ENCODE results near the gene MGAT4B. TPM values are rescaled to one million over a fixed set of nuclear protein-coding genes. Genes with fewer than 3 reads are reported as not detected.

The MGAT4B gene
- polyA plus RNA-seq, 1 donor (not counting 4 experiments of a cell fraction or from before 2014, with no cell fraction given), result 69.8 TPM

GRCh38 chr5:179828756-179829421 is 22.2 kb upstream of the MGAT4B start:
- Histone ChIP-seq H4K20me1 (ENCODE audit: control insufficient read depth, extremely low read depth, insufficient read depth, low read length) (peaks cover 5% of the 10 kb centered on the region), H3K36me3 (ENCODE audit: control insufficient read depth in 2 of 2, extremely low read depth in 1 of 2, insufficient read depth in 2 of 2, low read length in 2 of 2) (peaks cover 49 to 59% of the 10 kb centered on the region in 2 experiments), H3K9me1 (ENCODE audit: control insufficient read depth, extremely low read depth, insufficient read depth, low read length) (peaks cover 3% of the 10 kb centered on the region), H3K27ac (ENCODE audit: control insufficient read depth, insufficient read depth, low read length) (no peak overlapping the region), H2AFZ (ENCODE audit: control insufficient read depth, low read length) (no peak overlapping the region), H3K4me1 (ENCODE audit: control insufficient read depth, extremely low read depth, insufficient read depth, low read length) (no peaks in the 10 kb centered on the region), H3K4me3 (ENCODE audit: control insufficient read depth in 2 of 3, extremely low read depth in 1 of 3, insufficient read depth in 2 of 3, low read depth in 1 of 3, low read length in 3 of 3) (no peak overlapping the region), H3K4me2 (ENCODE audit: control insufficient read depth, extremely low read depth, insufficient read depth, low read depth, low read length) (no peak overlapping the region), H3K79me2 (ENCODE audit: control insufficient read depth, insufficient read depth, low read length) (no peaks in the 10 kb centered on the region), H3K27me3 (ENCODE audit: control insufficient read depth, extremely low read depth, insufficient read depth, low read length) (no peaks in the 10 kb centered on the region), H3K9me3 (ENCODE audit: control insufficient read depth, low read depth, low read length) (no peaks in the 10 kb centered on the region), H3K9ac (ENCODE audit: control insufficient read depth, extremely low read depth, insufficient read depth, low read length) (no peak overlapping the region)
- FAIRE-seq (no peak), DNase-seq (ENCODE audit: low read depth, low spot score) (no peak)
- no peak for TF ChIP-seq CTCF (optimal IDR thresholded peaks at IDR 0.05 in 1 of 3, IDR thresholded peaks at IDR 0.05 in 1 of 3, conservative IDR thresholded peaks at IDR 0.05 in 1 of 3; ENCODE audit: extremely low read depth in 1 of 3, insufficient read depth in 2 of 3, low read length in 3 of 3)
- TF ChIP-seq EZH2 (IDR thresholded peaks at IDR 0.05; ENCODE audit: low read length), result no peak
- dilution Hi-C loops (cut with MboI; ENCODE audit: extremely low pct_ligation_motif_present, low sequenced_read_pairs), result loop anchor here (25.0 kb wide), 1 partner anchor 92 kb away; the partner anchor contains the start of gene MAML1

GRCh38 chr5:179827680-179828079 is 21.0 kb upstream of the MGAT4B start:
- DNase-seq (ENCODE audit: low read depth, low spot score) (no peak), FAIRE-seq (no peak)
- dilution Hi-C loops (cut with MboI; ENCODE audit: extremely low pct_ligation_motif_present, low sequenced_read_pairs), result loop anchor here (25.0 kb wide), 1 partner anchor 90 kb away; the partner anchor contains the start of gene MAML1
- no peak overlapping the region for H3K4me3 ChIP-seq (ENCODE audit: control insufficient read depth in 2 of 3, extremely low read depth in 1 of 3, insufficient read depth in 2 of 3, low read depth in 1 of 3, low read length in 3 of 3)
- H3K79me2 ChIP-seq (ENCODE audit: control insufficient read depth, insufficient read depth, low read length), result peaks cover 6% of the 10 kb centered on the region
- H4K20me1 ChIP-seq (ENCODE audit: control insufficient read depth, extremely low read depth, insufficient read depth, low read length), result peaks cover 10% of the 10 kb centered on the region
- no peak overlapping the region for H2AFZ ChIP-seq (ENCODE audit: control insufficient read depth, low read length)
- H3K4me2 ChIP-seq (ENCODE audit: control insufficient read depth, extremely low read depth, insufficient read depth, low read depth, low read length), result no peak overlapping the region
- no peaks in the 10 kb centered on the region for H3K9me3 ChIP-seq (ENCODE audit: control insufficient read depth, low read depth, low read length)
- no peak overlapping the region for H3K27ac ChIP-seq (ENCODE audit: control insufficient read depth, insufficient read depth, low read length)
- H3K9me1 ChIP-seq (ENCODE audit: control insufficient read depth, extremely low read depth, insufficient read depth, low read length), result peaks cover 3% of the 10 kb centered on the region
- peaks cover 44 to 55% of the 10 kb centered on the region in 2 experiments for H3K36me3 ChIP-seq (ENCODE audit: control insufficient read depth in 2 of 2, extremely low read depth in 1 of 2, insufficient read depth in 2 of 2, low read length in 2 of 2)
- no peak overlapping the region for H3K9ac ChIP-seq (ENCODE audit: control insufficient read depth, extremely low read depth, insufficient read depth, low read length)
- no peaks in the 10 kb centered on the region for H3K27me3 ChIP-seq (ENCODE audit: control insufficient read depth, extremely low read depth, insufficient read depth, low read length)
- H3K4me1 ChIP-seq (ENCODE audit: control insufficient read depth, extremely low read depth, insufficient read depth, low read length), result no peaks in the 10 kb centered on the region
- TF ChIP-seq EZH2 (IDR thresholded peaks at IDR 0.05; ENCODE audit: low read length) (no peak), CTCF (optimal IDR thresholded peaks at IDR 0.05 in 1 of 3, IDR thresholded peaks at IDR 0.05 in 1 of 3, conservative IDR thresholded peaks at IDR 0.05 in 1 of 3; ENCODE audit: extremely low read depth in 1 of 3, insufficient read depth in 2 of 3, low read length in 3 of 3) (no peak)

Data from keratinocyte (primary cell).